NCI-H1417 (cell line): Measurements from ENCODE around the gene MAN1A1.
"Not testable (repeated sequence)": the region's sequence is repeated elsewhere in the genome, so short reads cannot be mapped to it uniquely, and the experiment has no call there.

Experiments used
- DNase-seq, 3 experiments: peaks; one replicate each; lab custom pipeline; 2025; lab: John Stamatoyannopoulos, UW

Gene MAN1A1

DNA sequence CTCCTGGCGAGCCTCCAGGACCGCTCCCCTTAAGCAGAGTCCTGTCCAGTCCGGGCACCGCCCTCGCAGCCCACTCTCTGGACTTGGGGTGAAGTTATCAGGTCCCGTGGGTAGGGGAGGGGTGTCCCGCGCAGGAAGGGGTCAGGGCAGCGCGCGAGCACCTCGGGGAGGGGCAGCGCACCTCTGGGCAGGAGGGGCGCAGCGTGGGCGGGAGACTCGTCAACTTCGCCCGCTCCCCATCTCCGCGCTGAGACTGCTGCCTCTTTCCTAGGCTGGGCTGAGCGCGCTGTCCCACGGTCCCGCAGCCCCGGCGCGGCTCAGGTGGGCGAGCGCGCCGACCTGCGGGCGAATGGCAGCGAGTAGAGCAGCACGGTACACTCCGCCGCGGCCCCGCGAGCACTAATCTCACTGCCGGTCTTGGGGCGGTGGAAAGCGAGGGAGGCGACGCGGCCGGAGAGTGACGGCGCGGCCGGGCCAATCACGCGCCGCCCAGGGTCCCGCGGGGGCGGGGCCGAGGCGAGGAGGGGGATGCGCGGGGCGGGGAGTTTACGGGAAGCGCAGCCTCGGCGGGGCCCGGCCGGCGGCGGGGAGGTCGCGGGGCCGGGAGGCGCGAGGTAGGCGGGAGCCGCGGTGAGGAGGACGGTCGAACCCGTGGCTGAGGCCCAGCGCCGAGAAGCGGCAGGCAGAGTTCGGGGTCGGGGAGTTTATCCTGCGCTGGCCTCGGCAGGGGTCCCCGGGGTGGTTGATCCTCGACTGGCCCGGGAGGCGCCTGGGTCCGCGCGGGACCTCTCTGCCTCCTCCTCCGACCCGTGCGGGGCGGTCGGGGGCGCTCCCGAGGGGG, at the start of gene MAN1A1:
Gene MAN1A1 (minus strand): TSS at position 401 of the 841 bp plus-strand sequence. CDS start 696 bp downstream, outside the sequence.
- peak; percentile 78 to 88 (median 86) for DNase-seq

GRCh38 chr6:119395192-119395591, 45.6 kb upstream of the MAN1A1 start:
- no peak for DNase-seq

GRCh38 chr6:119390247-119390793, 40.8 kb upstream of the MAN1A1 start:
- no peak for DNase-seq

DNA sequence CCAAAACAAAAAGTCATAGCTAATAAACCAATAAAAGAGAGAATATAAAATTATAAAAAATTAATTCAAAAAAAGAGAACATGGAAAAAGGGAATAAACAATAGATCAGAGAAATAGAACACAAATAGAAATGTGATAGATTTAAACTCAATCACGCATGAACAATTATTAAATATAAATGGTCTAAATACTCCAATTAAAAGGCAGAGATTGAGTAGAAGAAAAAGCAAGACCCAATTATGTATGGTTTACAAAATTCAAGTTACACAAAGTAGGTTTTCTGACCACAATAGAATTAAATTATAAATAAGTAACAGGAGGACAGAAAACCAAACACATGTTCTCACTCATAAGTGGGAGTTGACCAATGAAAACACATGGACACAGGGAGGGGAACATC, 36.4 kb upstream of the MAN1A1 start:
- DNase-seq, result no peak

DNA sequence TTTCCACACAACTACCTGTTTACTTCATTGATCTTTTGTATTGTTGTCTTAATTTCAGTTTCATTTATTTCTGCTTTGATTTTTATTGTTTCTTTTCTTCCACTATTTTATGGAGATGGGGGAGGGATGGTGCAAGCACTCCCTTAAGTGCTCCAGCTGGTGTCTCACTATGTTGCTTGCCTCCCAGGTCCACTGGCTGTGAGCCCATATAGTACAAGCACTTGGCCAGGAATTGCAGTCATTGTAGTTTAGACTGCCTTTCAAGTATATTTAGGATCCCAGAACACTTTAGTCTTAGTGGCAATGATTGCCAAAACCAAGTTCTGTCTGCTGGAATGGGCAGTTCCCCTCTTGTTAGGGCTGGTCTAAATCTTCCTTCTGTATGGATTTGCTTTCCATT, 34.9 kb upstream of the MAN1A1 start:
- no peak for DNase-seq

DNA sequence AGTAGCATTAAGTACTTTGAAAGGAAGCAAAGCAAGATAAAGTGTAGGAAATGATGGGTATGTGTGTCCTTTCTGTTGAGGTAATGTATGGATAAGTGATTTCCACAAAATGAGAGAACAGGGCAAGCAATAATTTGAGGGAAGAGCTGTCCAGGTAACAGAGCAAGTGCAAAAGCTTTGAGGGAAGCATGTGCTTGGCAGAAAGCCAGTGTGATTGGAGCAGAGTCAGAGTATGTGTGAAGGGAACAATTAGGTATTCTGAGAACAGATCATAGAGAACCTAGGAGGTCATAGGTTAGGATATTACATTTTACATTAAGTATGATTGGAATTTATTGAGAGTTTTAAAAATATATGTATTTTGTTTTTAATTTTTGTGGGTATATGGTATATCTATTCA, 30.2 kb upstream of the MAN1A1 start:
- DNase-seq, result peak in 1 of 3 experiments; percentile 15

- DNase-seq, result not testable (repeated sequence)
Observed at GRCh38 chr6:119377043-119377442, 27.5 kb upstream of the MAN1A1 start.

DNA sequence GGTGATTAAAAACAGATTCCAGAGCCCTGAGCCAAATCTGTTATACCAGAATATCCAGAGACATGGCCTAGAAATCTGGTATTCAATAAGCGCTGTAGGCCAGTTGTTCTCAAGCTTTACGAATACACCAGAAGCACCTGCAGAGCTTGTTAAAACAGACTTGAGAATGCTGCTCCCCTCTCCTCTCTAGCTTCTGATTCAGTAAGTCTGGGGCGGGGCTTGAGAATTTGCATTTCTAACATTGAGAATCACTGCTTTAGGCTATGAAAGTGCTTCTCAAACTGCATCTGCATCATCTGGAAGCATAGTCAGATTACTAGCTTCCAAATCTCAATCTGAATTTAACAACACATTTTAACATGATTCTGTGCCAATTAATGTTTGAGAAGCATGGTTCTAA, 20.5 kb upstream of the MAN1A1 start:
- no peak for DNase-seq

DNA sequence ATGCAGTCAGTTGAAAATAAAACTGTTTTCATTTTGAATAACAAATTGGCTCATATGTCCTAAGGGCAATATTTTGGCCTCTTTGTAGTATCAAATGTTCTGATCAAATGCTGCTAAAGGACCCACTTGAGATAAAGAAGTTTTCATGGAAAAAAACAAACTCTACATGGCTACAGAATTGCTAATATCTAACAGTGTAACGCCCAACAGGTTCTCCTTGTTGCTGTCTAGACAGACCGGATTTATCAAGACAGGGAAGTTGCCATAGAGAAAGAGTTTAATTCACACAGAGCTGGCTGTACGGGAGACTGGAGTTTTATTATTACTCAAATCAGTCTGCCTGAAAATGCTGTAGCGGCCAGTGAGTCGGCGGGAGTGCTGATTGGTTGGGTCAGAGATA, 19.4 kb upstream of the MAN1A1 start:
- no peak for DNase-seq

DNA sequence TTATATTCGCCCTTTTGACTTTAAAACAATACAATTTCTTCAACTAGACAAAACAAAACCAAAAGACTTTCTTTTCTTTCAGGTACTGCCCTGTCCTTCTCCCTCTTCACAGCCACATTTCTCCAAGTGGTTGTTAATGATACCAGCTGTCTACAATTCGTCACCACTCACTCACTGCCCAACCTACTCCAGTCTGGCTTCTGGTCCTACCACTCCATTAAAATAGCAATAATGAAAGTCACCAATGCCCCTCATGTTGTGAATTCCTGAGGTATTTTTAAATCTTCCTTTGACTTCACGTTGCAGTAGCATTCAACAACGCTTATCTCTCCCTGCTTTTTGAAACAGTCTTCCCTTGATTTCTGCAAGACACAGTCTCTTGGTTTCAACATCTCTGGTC, 11.6 kb upstream of the MAN1A1 start:
- DNase-seq, result no peak

DNA sequence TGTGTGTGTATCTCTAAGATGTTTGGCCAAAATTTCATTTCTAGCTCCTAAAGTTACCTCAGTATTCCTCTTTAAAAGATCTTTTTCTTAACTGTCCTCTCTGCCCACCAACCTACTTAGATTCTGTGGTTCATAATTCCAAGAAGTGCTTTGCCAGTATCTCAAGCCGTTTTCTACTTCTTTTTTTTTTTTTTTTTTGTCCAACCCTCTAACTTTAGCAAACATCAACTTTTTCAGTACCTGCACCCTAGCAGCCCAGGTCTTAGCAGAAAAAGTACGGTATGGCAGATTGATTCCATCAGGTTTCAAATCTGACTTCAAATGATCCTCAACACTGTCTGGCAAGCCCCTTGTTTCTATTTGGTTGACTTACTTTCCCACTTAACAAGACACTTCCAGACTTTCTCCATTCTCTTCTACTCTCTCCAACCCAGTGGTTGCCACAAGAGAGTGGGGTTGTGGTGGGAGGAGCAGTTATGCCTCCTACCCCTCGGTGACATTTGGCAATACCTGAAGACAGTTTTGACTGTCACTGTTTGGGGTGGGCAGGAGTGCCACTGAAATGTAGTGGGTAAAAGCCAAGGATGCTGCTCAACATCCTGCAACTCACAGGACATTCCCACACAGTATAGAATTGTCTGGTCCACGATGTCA, 10.8 kb upstream of the MAN1A1 start:
- DNase-seq, result no peak

GRCh38 chr6:119355890-119356289, 6.3 kb upstream of the MAN1A1 start:
- DNase-seq, result no peak

DNA sequence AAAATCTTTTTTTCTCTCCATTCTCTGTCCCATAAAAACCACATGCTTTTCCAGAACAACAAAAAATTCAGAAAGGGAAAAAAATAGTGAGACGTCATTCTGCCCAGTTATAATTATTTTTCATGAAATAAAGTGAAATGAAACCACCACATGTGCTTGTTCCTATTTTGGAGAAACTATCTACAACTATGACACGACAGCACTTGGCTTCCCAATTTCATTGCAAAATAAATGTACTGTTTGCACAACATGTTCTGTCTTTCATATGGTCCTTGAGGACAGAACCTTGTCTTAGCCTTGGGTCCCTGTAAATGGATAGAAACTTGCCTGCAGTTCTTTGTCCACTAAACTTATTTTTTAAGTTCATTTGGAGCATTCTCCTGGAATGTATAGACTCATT, 5.6 kb upstream of the MAN1A1 start:
- no peak for DNase-seq

DNA sequence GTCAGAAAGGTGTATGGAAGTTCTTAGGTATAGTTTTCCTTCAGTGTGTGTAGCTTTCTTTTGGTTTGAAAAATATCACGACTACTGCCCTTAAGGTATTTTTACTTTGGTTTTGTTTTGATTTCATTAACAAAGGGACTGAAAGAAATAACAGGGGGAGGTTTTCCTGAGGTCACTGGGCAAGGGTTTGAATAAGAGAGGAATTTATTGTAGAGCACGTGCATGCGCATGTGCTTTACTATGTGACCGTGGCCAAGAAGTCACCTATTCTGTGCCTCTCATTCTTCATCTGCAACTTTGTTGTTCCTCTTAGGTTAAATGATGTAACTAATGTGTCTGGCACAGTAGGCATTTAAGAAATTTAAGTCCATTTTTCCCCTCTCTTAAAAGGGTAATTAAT, 4.1 kb upstream of the MAN1A1 start:
- no peak for DNase-seq

GRCh38 chr6:119352001-119352400, 2.4 kb upstream of the MAN1A1 start:
- no peak for DNase-seq

DNA sequence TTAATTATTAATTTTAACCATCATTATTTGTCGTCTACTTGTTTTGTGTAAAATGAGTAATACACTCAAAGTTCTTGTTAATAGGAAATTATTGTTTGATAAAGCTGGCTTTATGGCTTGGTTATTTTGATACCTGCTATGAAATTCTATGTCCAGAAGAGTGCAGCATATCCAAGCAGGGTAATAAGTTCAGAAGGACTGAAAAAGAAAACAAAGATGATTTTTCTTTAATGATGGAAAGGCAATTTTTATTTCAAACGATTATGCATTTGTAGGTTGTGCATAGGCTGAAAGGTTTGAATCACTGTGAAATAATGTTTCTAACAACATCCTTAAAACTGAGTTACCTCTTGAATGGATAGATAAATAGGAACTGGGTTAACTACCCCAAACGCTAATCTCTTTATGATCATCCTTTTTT, 1.4 kb upstream of the MAN1A1 start:
- peak in 2 of 3 experiments; percentile 21 to 73 for DNase-seq

- DNase-seq, result peak in 2 of 3 experiments; percentile 65 to 75
Observed at GRCh38 chr6:119350202-119350951, 816 bp upstream of the MAN1A1 start.

DNA sequence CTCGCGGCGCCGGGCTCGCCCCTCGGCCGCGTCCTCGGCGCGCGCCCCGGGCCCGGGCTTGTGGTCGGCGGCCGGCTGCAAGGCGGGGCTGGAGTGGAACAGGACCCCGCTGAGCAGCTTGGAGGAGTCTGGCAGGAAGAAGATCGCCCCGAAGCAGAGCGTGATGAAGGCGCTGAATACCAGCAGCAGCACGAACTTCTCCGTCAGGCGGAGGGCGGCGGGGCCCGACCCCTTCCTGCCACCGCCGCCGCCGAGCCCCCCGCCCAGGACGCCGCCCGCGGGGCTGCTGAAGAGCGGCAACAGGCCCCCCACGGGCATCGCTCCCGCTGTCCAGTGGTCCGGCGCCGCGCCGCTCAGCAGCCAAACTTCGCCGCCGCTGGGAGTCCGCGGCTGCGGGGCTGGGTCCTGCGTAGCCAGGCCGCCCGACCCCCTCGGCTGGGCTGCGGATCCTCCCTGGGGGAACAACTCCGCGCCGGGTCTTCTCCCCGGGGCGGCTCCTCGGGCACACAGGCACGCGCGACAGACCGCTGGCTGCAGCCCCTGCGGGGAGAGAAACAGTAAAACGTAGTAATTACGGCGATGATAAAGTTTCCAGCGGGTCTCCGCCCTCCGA, 707 bp downstream of the MAN1A1 start:
- DNase-seq, result peak in 2 of 3 experiments; percentile 60 to 68

DNA sequence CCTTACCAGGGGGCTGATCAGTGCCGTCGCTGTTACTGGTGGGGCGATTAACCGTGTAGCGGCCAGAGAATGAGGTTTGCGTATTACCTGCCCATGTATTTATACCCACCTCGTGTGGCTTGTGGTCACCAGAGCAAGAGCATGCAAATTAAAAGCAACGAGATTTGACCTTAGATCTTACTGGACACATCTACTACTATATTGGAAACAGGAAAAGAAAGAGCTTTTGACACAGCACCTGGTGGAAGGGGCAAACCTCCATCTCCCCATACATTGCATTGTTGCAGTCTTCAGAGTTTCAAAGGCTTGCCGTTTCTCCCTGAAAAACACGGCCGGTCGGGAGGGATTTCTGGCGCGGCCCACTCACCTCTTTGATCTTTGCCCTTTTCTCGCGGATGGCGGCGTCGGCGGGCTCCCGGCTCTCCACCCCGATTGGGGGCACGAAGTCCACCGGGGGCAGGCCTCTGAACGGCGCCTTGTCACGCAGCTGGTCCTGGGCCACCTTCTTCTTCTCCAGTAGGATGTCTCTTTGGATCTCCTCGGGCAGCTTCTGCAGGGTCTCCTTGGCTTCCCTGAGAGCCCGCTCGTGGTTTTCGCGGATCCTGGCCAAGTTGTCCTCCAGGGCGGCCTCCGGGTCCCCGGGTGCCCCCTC, 1.3 kb downstream of the MAN1A1 start:
- peak in 2 of 3 experiments; percentile 64 to 68 for DNase-seq

DNA sequence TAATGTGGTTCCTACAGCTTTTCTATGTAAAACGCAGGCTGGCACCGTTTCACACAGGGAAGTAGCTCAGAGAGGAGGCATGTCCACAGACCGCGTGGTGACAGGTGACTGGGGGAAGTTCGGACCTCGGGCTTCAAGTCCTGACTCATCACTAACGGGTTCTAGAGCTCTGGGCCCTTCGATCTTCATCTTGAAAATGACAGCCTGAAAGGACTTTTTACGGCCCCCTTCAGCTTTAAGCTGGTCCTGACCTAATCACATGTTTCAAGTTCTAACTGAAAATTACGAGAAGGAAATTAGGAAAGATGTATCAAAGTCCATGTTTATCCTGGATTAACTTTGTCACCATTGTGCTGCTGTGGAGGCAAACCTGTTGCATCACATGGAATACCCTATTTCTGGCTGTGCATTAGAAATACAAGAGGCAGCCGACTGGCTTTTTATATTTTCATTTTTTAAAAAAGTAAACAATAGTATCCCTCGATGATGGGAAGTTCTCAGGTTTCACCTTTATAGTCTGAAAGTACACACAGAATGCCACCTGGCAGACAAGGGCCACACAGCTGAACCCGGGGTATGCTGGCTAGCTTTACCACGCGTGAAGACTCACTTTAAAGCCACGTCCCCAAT, 2.0 kb downstream of the MAN1A1 start:
- peak; percentile 7 to 64 (median 26) for DNase-seq

DNA sequence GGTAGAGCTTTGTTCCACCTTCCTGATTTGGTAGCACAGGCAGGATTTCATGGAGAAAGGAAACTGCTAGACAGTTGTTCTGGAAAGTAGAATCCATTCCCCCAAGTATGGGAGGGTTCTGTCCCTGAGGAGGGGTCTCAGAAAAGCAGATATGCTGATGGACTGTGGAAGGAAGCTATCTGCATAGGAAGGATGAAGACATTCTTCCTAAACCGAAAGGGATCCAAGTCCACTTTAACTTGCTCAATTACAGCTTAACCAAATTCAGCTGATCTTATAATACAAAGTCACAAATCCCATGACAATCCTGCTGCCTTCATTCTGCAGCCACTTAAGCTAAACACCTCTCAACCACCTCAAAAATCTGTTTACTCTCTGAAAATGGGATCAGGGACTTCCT, 2.6 kb downstream of the MAN1A1 start:
- no peak for DNase-seq
